GM18499 (cell line): ENCODE data around the gene CHRD.
A peak's percentile ranks its signal among the peaks of the same experiment; 100 is the strongest.

Experiments used
- ATAC-seq: cut with Tn5 transposase; IDR thresholded peaks from one replicate; pipeline ENCODE4 v1.9.1; 2021; ENCODE audit warnings: moderate number of reproducible peaks; ENCODE audit not compliant: insufficient read depth, unreplicated experiment

The CHRD gene

DNA sequence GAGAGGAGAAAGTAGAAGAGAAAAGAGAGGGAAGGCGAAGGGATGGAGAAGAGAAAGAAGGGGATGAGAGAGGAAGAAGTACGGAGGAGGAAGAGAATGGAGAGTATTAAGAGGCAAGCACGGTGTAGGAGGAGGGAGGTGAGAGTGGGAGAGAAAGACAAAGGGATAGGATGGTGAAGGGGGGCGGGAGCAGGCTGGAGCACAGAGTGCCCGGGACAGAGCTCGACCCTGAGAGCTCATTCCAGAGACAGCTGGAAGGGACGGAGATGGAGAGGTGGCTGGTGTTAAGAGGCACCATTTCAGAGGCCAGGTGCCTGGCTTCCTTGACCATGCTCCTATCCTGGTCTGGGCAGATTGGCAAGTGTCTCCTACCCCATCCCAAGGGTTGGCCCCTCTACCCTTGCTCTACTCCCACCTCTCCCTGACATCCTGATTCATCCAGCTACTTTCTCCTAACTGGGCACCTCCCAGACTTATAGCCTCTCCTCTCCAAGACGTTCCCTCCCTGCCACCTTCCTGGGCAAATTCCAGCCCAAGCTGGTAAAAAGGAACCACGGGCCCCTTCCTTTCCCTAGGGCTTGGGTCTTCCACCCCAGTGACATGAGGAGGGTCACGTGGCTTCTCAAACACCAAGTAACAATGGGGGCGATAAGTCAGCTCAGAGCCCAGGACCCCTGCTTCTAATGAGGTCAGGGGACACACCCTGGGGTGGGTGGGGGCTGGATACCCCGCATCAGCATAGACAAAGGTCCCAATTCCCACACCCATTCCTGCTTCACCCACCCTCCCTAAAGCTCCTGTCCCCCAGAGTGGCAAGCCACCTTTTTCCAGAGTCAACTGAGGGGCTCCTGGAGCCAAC lies 19.6 kb upstream of the CHRD start:
- no peak for ATAC-seq

- no peak for ATAC-seq
These were observed 18.8 kb upstream of the CHRD start for GRCh38 chr3:184360929-184361531.

DNA sequence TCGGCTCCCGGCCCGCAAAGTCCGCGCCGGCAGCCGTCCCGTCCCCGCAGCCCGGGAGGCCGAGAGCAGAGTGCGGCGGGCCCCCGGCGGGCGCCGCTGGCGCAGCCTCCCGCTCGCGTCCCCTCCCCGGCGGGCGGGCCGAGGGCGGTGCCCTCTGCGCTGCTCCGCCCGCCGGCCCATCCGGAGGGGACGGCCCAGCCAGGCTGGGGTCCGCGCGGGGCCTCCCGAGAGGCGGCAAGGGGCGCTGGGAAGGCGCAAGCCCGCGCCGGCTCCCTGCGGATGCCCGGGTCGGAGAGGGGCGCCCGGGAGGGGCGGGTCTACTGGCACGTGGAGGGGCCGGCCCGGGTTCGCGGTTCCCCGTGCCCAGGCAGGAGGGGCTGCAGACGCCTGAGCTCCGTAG lies 18.3 kb upstream of the CHRD start, which contains the start of the genes CLCN2 and POLR2H:
CLCN2 (minus strand) TSS at position 74 of the 400 bp plus-strand sequence. CDS start 126 bp downstream, outside the sequence.
POLR2H (plus strand) TSS at position 179 of the 400 bp plus-strand sequence. CDS start 1,783 bp downstream, outside the sequence.
- no peak for ATAC-seq

DNA sequence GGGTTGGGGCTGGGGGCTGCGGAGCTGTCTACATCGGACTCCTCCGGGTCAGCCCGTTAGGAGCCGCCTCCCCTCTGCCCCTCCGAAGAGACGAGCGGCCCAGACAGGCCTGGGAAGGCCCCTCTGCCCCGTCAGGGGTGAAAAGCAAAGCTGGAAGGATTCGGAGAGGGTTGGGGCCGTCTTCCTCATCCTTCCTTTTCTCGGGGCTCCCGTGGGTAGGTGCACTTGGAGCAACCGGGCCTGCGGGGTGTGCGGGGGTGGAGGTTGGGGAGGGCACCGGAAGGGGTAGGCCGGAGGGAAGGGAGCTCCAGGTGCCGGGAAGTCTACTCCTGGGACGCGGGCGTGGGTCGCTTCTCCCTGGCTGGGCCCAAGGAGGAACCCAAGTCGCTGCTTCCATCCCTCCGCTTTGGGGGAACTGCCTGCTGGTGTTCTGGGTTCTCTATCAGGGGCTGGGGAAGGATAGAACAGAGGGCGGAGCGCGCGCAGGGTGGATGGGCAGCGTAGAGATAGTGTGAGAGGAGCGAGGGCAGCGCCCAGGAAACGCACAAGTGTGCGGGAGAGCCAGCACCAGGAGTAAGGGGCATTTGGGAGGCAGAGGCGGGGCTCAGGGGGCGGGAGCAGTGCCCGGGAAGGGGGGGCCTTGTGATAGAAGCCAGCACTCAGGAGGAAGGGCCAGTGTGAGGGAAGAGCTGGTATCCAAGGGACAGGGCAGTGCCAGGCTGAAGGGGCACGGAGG lies 17.8 kb upstream of the CHRD start:
- no peak for ATAC-seq

- ATAC-seq, result peak; percentile 85
These were observed 16.9 kb upstream of the CHRD start for GRCh38 chr3:184362668-184363546.

- no peak for ATAC-seq
These were observed 13.1 kb upstream of the CHRD start for GRCh38 chr3:184366619-184367289.

DNA sequence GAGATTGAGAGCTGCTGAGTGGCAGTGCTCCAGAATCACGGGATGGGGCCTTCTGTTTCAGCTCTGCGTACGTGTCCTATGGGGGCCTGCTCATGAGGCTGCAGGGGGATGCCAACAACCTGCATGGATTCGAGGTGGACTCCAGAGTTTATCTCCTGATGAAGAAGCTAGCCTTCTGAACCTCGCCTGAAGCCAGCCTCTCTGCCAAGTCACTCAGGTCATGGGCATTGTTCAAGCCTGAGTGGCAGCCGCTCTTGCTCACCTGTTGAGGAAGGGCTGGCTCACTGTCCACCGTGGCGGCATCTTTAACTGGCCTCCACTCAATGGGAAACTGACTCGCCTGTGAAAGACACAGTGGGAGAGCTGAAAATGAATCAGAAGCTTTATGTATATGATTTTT lies 11.7 kb upstream of the CHRD start:
- no peak for ATAC-seq

- no peak for ATAC-seq
These were observed 11.2 kb upstream of the CHRD start for GRCh38 chr3:184368586-184369183.

GRCh38 chr3:184371570-184372018 lies 8.3 kb upstream of the CHRD start:
- ATAC-seq, result no peak

DNA sequence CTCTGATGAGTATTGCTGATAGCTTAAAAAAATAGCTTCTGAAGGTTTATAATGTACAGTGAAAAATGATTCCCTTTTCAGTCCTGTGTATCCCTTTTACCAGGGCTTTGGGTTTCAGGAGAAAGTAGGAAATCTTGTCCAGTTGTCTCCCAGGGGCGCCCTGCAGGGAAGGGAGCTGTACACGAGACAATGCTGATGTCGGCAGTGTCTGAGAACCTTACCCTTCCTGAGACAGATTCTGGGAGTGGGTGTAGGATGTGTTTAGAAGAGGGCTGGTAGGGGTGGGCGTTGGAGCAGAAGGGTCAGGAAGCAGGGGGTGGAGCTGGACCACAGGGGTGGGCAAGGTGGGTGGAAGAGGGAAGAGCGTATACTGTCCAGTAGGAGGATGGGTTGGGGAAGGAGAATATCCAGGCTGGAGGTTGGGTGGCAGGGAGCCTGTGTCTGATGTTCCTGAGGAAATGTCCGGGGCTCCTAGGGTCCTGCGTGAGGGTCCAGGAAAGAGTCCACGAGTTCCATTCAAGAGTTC lies 7.5 kb upstream of the CHRD start:
- ATAC-seq, result no peak

GRCh38 chr3:184372911-184373310 lies 6.9 kb upstream of the CHRD start:
- no peak for ATAC-seq

- no peak for ATAC-seq
These were observed 6.4 kb upstream of the CHRD start for GRCh38 chr3:184373422-184373821.

DNA sequence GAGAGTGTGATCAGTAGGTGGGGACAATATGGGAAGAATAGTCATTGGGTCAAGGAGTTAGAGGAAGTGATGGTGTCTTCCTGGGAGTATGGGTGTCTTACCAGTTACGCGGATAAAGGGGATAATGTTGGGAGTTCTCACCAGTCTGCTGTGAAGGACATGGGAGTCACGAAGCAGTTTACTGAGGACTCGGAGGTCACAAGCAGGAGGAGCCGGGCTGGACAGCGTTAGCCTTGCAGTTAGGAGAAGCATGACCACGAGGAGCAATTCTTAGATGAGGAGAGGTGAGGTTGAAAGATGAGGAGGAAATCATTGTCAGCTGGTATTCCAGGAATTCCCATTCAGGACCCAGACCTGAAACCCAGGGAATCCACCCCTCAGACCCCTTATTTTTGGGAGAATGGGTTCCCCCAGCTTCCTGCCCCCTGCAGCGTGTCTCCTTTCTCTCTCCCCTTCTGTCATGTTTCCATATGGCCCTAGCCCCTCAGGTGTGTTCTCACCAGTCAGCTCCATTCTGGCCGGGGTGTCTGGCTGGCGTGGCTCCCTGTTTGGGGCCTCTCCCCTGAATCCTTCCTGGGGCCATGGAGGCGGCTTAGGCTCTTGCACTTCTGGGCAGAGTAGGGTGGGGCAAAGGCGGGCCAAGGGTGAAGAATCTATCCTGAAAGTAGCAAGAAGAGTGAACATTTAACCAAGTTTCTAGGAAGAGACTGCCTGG lies 4.0 kb upstream of the CHRD start:
- ATAC-seq, result no peak

DNA sequence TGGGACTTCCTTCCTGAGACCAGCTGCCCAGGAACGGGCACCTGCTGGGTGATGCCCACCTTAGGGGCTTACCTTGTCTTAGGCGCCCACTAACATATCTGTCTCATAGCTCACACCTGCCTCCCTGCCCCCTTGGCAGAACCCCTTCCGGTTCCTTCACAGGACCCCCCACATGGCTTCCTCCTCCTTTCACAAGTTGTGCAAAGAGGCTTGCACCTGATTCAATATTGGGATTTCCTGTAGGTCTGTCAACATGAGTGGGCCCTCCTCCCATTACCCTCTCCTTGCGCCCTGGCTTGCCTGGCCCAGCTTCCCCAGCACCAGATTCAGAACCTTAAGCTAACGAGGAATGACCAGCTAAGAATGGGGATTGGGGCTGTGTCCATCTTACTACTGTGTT lies 2.5 kb upstream of the CHRD start:
- ATAC-seq, result no peak

GRCh38 chr3:184377882-184378445 lies 1.9 kb upstream of the CHRD start, which contains the start of gene THPO:
THPO (minus strand) TSS chr3:184378207; CDS start chr3:184376259, 1,948 bp downstream.
- ATAC-seq, result no peak

- no peak for ATAC-seq
These were observed 1.1 kb upstream of the CHRD start for GRCh38 chr3:184378651-184379357.

- ATAC-seq, result no peak
These were observed 352 bp downstream of the CHRD start for GRCh38 chr3:184380185-184380626.
